HCT116 (cell line): ENCODE results near the gene ACR. TPM values are rescaled to one million over a fixed set of nuclear protein-coding genes. Genes with fewer than 3 reads are reported as not detected.
"Not testable (repeated sequence)": the region's sequence is repeated elsewhere in the genome, so short reads cannot be mapped to it uniquely, and the experiment has no call there.

ENCODE experiments used
- ATAC-seq: fragments of 200-7000 bp; cut with Tn5 transposase; 2 replicates; pipeline ENCODE4 v1.9.1; 2020; ENCODE audit warnings: mild to moderate bottlenecking, moderate library complexity
- BruUV-seq: library from RNA; stranded (reverse); fragments of 400-500 nt; replicated peaks from 2 replicates; lab custom pipeline; 2021; lab: Mats Ljungman, UMichigan
- CTCF ChIA-PET: fragments of 300-600 bp; sonication (Branson Sonifier 250); formaldehyde crosslinking; loops from one replicate; lab custom pipeline; 2021; ENCODE audit warnings: antibody characterized with exemption; lab: Charles Lee
- POLR2A ChIA-PET: fragments of 300-600, 350-600 bp; sonication (Branson Sonifier 250); formaldehyde crosslinking; loops from one replicate; lab custom pipeline; 2021; ENCODE audit warnings: antibody characterized with exemption; lab: Charles Lee
- RAD21 ChIA-PET, 2 experiments: fragments of 300-600 bp; sonication (Branson Sonifier 250); formaldehyde crosslinking; loops; one replicate each; lab custom pipeline; 2023; ENCODE audit warnings: low total read pairs in 2 of 2; ENCODE audit not compliant: uncharacterized antibody in 2 of 2, unreplicated experiment in 2 of 2, low non-redundant PET in 1 of 2; lab: Charles Lee
- DNase-seq: peaks from one replicate; pipeline ENCODE4 v3.0.0-alpha.2; 2010; ENCODE audit warnings: low read depth, low spot score
- H2AFZ ChIP-seq: fragments of 200-600 bp; shearing (Covaris generic), sonication (generic); 2 replicates; pipeline ENCODE4 v1.6.1; 2017; ENCODE audit warnings: low read depth, mixed run types, mixed read lengths, antibody characterized with exemption, low read length; ENCODE audit not compliant: poor library complexity, severe bottlenecking
- H3K27ac ChIP-seq: 2 replicates; pipeline ENCODE4 v1.5.1; 2012; ENCODE audit warnings: low read depth, low read length
- H3K27me3 ChIP-seq: fragments of 200-600 bp; sonication (generic); 2 replicates; pipeline ENCODE4 v1.6.1; 2016; ENCODE audit warnings: mixed run types, low read length, mixed read lengths; ENCODE audit not compliant: insufficient read depth
- H3K36me3 ChIP-seq, 2 experiments: fragments of 200-500 bp in 1 of 2; fragments of 200-600 bp in 1 of 2; sonication (Bioruptor generic) in 1 of 2; sonication (generic) in 1 of 2; 2 replicates each; pipeline versions ENCODE4 v1.5.1 to v1.6.1; 2014 to 2016; ENCODE audit warnings: low read length in 2 of 2, inconsistent platforms in 1 of 2, mixed read lengths in 1 of 2, mixed run types in 1 of 2; ENCODE audit not compliant: insufficient read depth in 2 of 2, control insufficient read depth in 1 of 2
- H3K4me1 ChIP-seq, 2 experiments: fragments of 200-600 bp in 1 of 2; sonication (generic) in 1 of 2; 2 replicates each; pipeline versions ENCODE4 v1.5.1 to v1.6.1; 2012 to 2017; ENCODE audit warnings: low read length in 2 of 2, inconsistent platforms in 1 of 2, mild to moderate bottlenecking in 1 of 2, mixed read lengths in 1 of 2, mixed run types in 1 of 2, moderate library complexity in 1 of 2; ENCODE audit not compliant: insufficient read depth in 2 of 2, control insufficient read depth in 1 of 2
- H3K4me2 ChIP-seq: fragments of 200-600 bp; sonication (generic); 2 replicates; pipeline ENCODE4 v1.6.1; 2017; ENCODE audit warnings: mixed run types, low read length, mixed read lengths
- H3K4me3 ChIP-seq, 2 experiments: fragments of 200-600 bp in 1 of 2; sonication (generic) in 1 of 2; replicated peaks in 1 of 2; 2 replicates each; pipeline ENCODE4 v1.5.1; 2011 to 2016; ENCODE audit warnings: low read length in 2 of 2, control low read depth in 1 of 2, low read depth in 1 of 2, mild to moderate bottlenecking in 1 of 2, mixed read lengths in 1 of 2, mixed run types in 1 of 2
- H3K79me2 ChIP-seq: fragments of 200-600 bp; sonication (generic); 2 replicates; pipeline ENCODE4 v1.6.1; 2017; ENCODE audit warnings: mild to moderate bottlenecking, mixed run types, low read length, moderate library complexity, mixed read lengths; ENCODE audit not compliant: insufficient read depth
- H3K9ac ChIP-seq: fragments of 200-600 bp; sonication (generic); 2 replicates; pipeline ENCODE4 v1.6.1; 2016; ENCODE audit warnings: low read length, mixed read lengths
- H3K9me2 ChIP-seq: fragments of 200-600 bp; sonication (generic), shearing (Covaris generic); 2 replicates; pipeline ENCODE4 v1.6.1; 2017; ENCODE audit warnings: mixed run types, mild to moderate bottlenecking, moderate library complexity; ENCODE audit not compliant: insufficient read depth
- H3K9me3 ChIP-seq, 2 experiments: fragments of 200-500 bp in 1 of 2; fragments of 200-600 bp in 1 of 2; sonication (Bioruptor generic) in 1 of 2; sonication (generic) in 1 of 2; 2 replicates each; pipeline ENCODE4 v1.6.1; 2014 to 2017; ENCODE audit warnings: low read length in 2 of 2, mixed read lengths in 2 of 2, inconsistent platforms in 1 of 2, low read depth in 1 of 2, mild to moderate bottlenecking in 1 of 2, mixed run types in 1 of 2, moderate library complexity in 1 of 2; ENCODE audit not compliant: control insufficient read depth in 1 of 2, insufficient read depth in 1 of 2
- H4K20me1 ChIP-seq: fragments of 200-600 bp; sonication (generic), shearing (Covaris generic); 2 replicates; pipeline ENCODE4 v1.6.1; 2017; ENCODE audit warnings: mixed run types, mild to moderate bottlenecking, moderate library complexity; ENCODE audit not compliant: insufficient read depth
- intact Hi-C: fragments of 100-400 bp; cut with micrococcal nuclease; formaldehyde crosslinking; loops from 2 replicates; pipeline ENCODE4 v1.10.0; 2022
- total RNA-seq: library from RNA; stranded (reverse); gene quantifications from one replicate; pipeline ENCODE4 v1.2.1, GENCODE V29; 2021; ENCODE audit not compliant: unreplicated experiment

ACR gene
- total RNA-seq, 1 experiment from 2014 or later, result 1.5 TPM

GRCh38 chr22:50748630-50749029, 10.6 kb downstream of the ACR start:
- POLR2A ChIA-PET, H3K27me3 ChIP-seq, H3K4me3 ChIP-seq, H4K20me1 ChIP-seq, H3K36me3 ChIP-seq, RAD21 ChIA-PET, CTCF ChIA-PET, intact Hi-C loops, H3K9me3 ChIP-seq, ATAC-seq, H2AFZ ChIP-seq, H3K4me1 ChIP-seq, H3K9ac ChIP-seq, H3K27ac ChIP-seq, H3K79me2 ChIP-seq, H3K9me2 ChIP-seq, BruUV-seq, H3K4me2 ChIP-seq, DNase-seq: not testable (repeated sequence)

- H2AFZ ChIP-seq, H3K27ac ChIP-seq, H3K4me3 ChIP-seq, ATAC-seq, H3K27me3 ChIP-seq, H3K4me1 ChIP-seq, H3K9me3 ChIP-seq, RAD21 ChIA-PET, CTCF ChIA-PET, BruUV-seq, H3K79me2 ChIP-seq, H3K9me2 ChIP-seq, H3K4me2 ChIP-seq, H3K36me3 ChIP-seq, DNase-seq, H3K9ac ChIP-seq, intact Hi-C loops, H4K20me1 ChIP-seq, POLR2A ChIA-PET: not testable (repeated sequence)
Measured at GRCh38 chr22:50749302-50750074, 11.5 kb downstream of the ACR start.

- H3K9me3 ChIP-seq, H3K36me3 ChIP-seq, CTCF ChIA-PET, H3K4me3 ChIP-seq, intact Hi-C loops, RAD21 ChIA-PET, H3K4me1 ChIP-seq, H2AFZ ChIP-seq, DNase-seq, H3K4me2 ChIP-seq, H3K79me2 ChIP-seq, H3K27me3 ChIP-seq, H3K9me2 ChIP-seq, H3K9ac ChIP-seq, ATAC-seq, H3K27ac ChIP-seq, BruUV-seq, H4K20me1 ChIP-seq, POLR2A ChIA-PET: not testable (repeated sequence)
Measured at GRCh38 chr22:50755251-50755650, 17.2 kb downstream of the ACR start.

- H3K9ac ChIP-seq, H3K27ac ChIP-seq, DNase-seq, H3K79me2 ChIP-seq, POLR2A ChIA-PET, H3K27me3 ChIP-seq, H3K36me3 ChIP-seq, ATAC-seq, RAD21 ChIA-PET, H4K20me1 ChIP-seq, H3K9me3 ChIP-seq, intact Hi-C loops, H2AFZ ChIP-seq, CTCF ChIA-PET, BruUV-seq, H3K4me1 ChIP-seq, H3K9me2 ChIP-seq: not testable (repeated sequence)
- Histone ChIP-seq H3K4me3 (peak overlapping the region in 1 of 2 experiments; percentile 56; a peak in 1 of 4 replicates), H3K4me2 (peak overlapping the region; percentile 88)
Measured at GRCh38 chr22:50756406-50756805, 18.4 kb downstream of the ACR start.
